ENCODE results near the gene ITPR2.

ITPR2 gene

GRCh38 chr12:26492406-26492805 is 340.6 kb downstream of the ITPR2 start:
- peaks cover 2% of the 10 kb centered on the region for H3K27me3 ChIP-seq (ENCODE audit: insufficient read depth, poor library complexity, severe bottlenecking)
- no peak overlapping the region for H3K4me3 ChIP-seq (replicated peaks; ENCODE audit: insufficient read depth, low read length)
- TF ChIP-seq CTCF (IDR thresholded peaks at IDR 0.05; ENCODE audit: insufficient read depth, low read length): no peak
- TF ChIP-seq REST (IDR thresholded peaks at IDR 0.05; ENCODE audit: insufficient replicate concordance, low read depth): no peak
- TF ChIP-seq GABPA (IDR thresholded peaks at IDR 0.05; ENCODE audit: low read depth): no peak
- no peak for TF ChIP-seq POLR2AphosphoS5 (IDR thresholded peaks at IDR 0.05; ENCODE audit: low read depth)
- no peak for TF ChIP-seq SPI1 (IDR thresholded peaks at IDR 0.05; ENCODE audit: borderline replicate concordance, low read depth)
- no peak for DNase-seq (ENCODE audit: low read depth in 1 of 2, low spot score in 1 of 2)
- H3K27ac ChIP-seq (replicated peaks): no peak overlapping the region

- no peak overlapping the region for H3K4me3 ChIP-seq (replicated peaks; ENCODE audit: insufficient read depth, low read length)
- peaks cover under 1% of the 10 kb centered on the region for H3K27me3 ChIP-seq (ENCODE audit: insufficient read depth, poor library complexity, severe bottlenecking)
- DNase-seq (ENCODE audit: low read depth in 1 of 2, low spot score in 1 of 2): no peak
- no peak overlapping the region for H3K27ac ChIP-seq (replicated peaks)
- no peak for TF ChIP-seq GABPA (IDR thresholded peaks at IDR 0.05; ENCODE audit: low read depth)
- TF ChIP-seq REST (IDR thresholded peaks at IDR 0.05; ENCODE audit: insufficient replicate concordance, low read depth): no peak
- no peak for TF ChIP-seq POLR2AphosphoS5 (IDR thresholded peaks at IDR 0.05; ENCODE audit: low read depth)
- no peak for TF ChIP-seq CTCF (IDR thresholded peaks at IDR 0.05; ENCODE audit: insufficient read depth, low read length)
- TF ChIP-seq SPI1 (IDR thresholded peaks at IDR 0.05; ENCODE audit: borderline replicate concordance, low read depth): no peak
These were observed 343.1 kb downstream of the ITPR2 start for GRCh38 chr12:26489908-26490307.

GRCh38 chr12:26488351-26488750 is 344.6 kb downstream of the ITPR2 start:
- no peak for TF ChIP-seq REST (IDR thresholded peaks at IDR 0.05; ENCODE audit: insufficient replicate concordance, low read depth)
- TF ChIP-seq SPI1 (IDR thresholded peaks at IDR 0.05; ENCODE audit: borderline replicate concordance, low read depth): no peak
- TF ChIP-seq CTCF (IDR thresholded peaks at IDR 0.05; ENCODE audit: insufficient read depth, low read length): no peak
- no peak overlapping the region for H3K4me3 ChIP-seq (replicated peaks; ENCODE audit: insufficient read depth, low read length)
- no peak overlapping the region for H3K27ac ChIP-seq (replicated peaks)
- DNase-seq (ENCODE audit: low read depth in 1 of 2, low spot score in 1 of 2): no peak
- no peaks in the 10 kb centered on the region for H3K27me3 ChIP-seq (ENCODE audit: insufficient read depth, poor library complexity, severe bottlenecking)

Measured in HL-60 (cell line).